Choroid plexus epithelial cell (primary cell): ENCODE measurements around the gene COX5B.
"Not testable (repeated sequence)": the region's sequence is repeated elsewhere in the genome, so short reads cannot be mapped to it uniquely, and the experiment has no call there.

Source experiments
- DNase-seq: peaks from one replicate; pipeline ENCODE4 v3.0.0-alpha.2; 2010; ENCODE audit warnings: low read depth
- H3K4me3 ChIP-seq: 2 replicates; pipeline ENCODE4 v1.5.1; 2011; ENCODE audit warnings: low read depth, mild to moderate bottlenecking, control low read depth, low read length, moderate library complexity
- CTCF ChIP-seq: conservative IDR thresholded peaks from 2 replicates; pipeline ENCODE4 v1.5.1; 2011; ENCODE audit warnings: low read depth, mild to moderate bottlenecking, control low read depth, inconsistent platforms, low read length, moderate library complexity

COX5B gene

GRCh38 chr2:97663962-97664635 is 18.2 kb downstream of the COX5B start, which contains the start of gene ACTR1B:
Gene ACTR1B, minus strand, starts transcription at chr2:97664044. Its CDS starts 154 bp downstream, at chr2:97663890.
- DNase-seq, result peak; percentile 99
- peak within 1 kb of the TSS; percentile 75 for H3K4me3 ChIP-seq
- TF ChIP-seq CTCF, result peak; percentile 79

GRCh38 chr2:97664636-97664970 is 18.7 kb downstream of the COX5B start:
- no peak for DNase-seq
- TF ChIP-seq CTCF, result no peak
- H3K4me3 ChIP-seq, result peak overlapping the region; percentile 75

GRCh38 chr2:97669448-97669847 is 23.6 kb downstream of the COX5B start, which contains the start of gene C2orf92:
Gene C2orf92, plus strand, starts transcription at chr2:97669713. Its CDS starts 76 bp downstream, at chr2:97669789.
- TF ChIP-seq CTCF, result no peak
- no peak within 1 kb of the TSS for H3K4me3 ChIP-seq
- DNase-seq, result no peak

DNA sequence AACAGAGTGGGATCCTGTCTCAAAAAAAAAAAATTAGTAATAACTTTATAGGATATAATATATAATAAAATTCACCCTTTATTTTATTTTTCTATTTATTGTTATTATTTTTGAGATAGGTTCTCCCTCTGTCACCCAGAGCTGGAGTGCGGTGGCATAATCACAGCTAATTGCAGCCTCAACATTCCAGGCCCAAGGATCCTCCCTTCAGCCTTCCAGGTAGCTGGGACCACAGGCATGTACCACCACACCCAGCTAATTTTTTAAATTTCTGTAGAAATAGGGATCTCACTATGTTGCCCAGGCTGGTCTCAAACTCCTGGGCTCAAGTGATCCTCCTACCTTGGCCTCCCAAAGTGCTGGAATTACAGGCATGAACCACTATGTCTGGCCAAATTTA is 24.6 kb downstream of the COX5B start:
- TF ChIP-seq CTCF, result no peak
- DNase-seq, result no peak

GRCh38 chr2:97671526-97671925 is 25.7 kb downstream of the COX5B start:
- no peak overlapping the region for H3K4me3 ChIP-seq
- DNase-seq, result no peak
- TF ChIP-seq CTCF, result no peak

More for the DNA sequence above, 24.6 kb downstream of the COX5B start:
- H3K4me3 ChIP-seq, result no peak overlapping the region

DNA sequence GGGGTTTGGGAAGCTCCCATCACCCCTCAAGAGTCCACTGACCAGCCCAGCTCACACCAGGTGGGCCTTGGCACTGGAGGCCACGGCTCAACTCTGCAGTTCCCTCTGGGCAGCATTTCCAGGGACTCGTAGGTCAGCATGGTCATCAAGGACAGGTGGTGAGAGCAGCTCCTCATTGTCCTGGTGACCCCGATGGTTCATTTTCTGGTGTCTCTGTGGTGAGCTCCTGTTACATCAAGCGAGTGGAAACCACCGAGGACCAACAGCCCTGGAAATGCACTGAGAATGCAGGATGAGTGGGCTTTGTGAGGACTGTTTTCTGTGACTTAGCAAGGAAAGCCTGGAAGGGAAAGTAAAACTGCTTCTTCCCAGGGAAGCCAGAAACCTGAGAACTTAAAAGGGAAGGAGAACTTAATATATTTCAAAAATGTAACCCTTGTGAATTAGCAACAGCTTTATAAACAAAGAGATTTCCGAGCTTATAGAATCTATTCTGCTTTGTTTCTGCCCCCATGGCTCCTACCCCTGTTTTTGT is 26.8 kb downstream of the COX5B start:
- peak; percentile 40 for DNase-seq
- not testable (repeated sequence) for H3K4me3 ChIP-seq

DNA sequence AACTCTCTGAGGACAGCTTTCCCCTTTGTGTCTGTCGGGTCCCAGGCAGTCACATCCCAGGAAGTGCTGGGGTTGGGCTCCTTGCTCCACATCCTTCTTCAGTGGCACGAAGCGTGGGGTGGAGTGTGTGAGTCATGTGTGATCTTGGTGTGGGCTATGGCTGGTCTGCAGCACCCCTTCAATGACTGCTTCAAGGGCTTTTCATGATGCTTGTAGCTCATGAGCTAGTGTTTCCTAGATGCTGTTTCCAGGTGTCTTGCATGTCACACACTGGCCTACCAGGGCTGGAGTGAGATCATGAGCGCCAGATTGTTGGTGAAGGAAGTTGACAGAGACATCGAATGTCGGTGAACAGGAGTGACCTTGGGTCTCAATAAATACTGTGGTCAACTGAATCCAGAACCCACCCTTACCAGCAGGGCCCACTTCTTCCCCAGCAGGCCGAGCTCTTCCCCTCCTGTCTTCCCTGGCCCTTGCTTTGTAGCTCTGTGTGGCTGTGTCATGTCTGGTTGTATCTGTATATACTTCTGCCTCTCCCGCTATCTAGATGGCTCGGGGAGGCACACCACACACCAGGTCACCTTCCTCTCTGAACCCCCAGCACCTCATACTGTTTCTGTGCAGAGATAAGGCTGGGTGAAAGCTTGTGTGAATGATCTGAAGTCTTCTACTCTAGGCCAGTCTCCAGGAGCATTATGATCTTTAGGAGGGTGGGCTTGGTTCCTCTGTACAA is 27.5 kb downstream of the COX5B start:
- no peak overlapping the region for H3K4me3 ChIP-seq
- TF ChIP-seq CTCF, result no peak
- peak; percentile 28 for DNase-seq
